GM18505 (cell line): ENCODE data around the gene COX7A2L.
A peak's percentile ranks its signal among the peaks of the same experiment; 100 is the strongest.
"Not testable (repeated sequence)": the region's sequence is repeated elsewhere in the genome, so short reads cannot be mapped to it uniquely, and the experiment has no call there.

Experiments
- ATAC-seq: cut with Tn5 transposase; IDR thresholded peaks from one replicate; pipeline ENCODE4 v1.9.1; 2021; ENCODE audit not compliant: unreplicated experiment
- POLR2A ChIP-seq: IDR thresholded peaks from 4 replicates; pipeline ENCODE4 v1.6.1; 2011; ENCODE audit warnings: borderline replicate concordance; ENCODE audit not compliant: insufficient read depth, insufficient read length; ENCODE audit errors: extremely low read depth

Gene COX7A2L

GRCh38 chr2:42360890-42361727, at the start of gene COX7A2L:
Gene COX7A2L, minus strand, starts transcription at chr2:42361217. Its CDS starts 56 bp downstream, at chr2:42361161.
- ATAC-seq = peak; percentile 91
- TF ChIP-seq POLR2A = peak; percentile 85

- TF ChIP-seq POLR2A = no peak
- ATAC-seq = no peak
These were observed 47.0 kb upstream of the COX7A2L start for GRCh38 chr2:42408009-42408408.

- no peak for TF ChIP-seq POLR2A
- ATAC-seq = no peak
These were observed 46.5 kb upstream of the COX7A2L start for GRCh38 chr2:42407476-42407875.

- ATAC-seq = no peak
These were observed 43.7 kb upstream of the COX7A2L start for GRCh38 chr2:42404676-42405075.

GRCh38 chr2:42401773-42402172, 40.8 kb upstream of the COX7A2L start:
- no peak for TF ChIP-seq POLR2A
- ATAC-seq = no peak

More at GRCh38 chr2:42404676-42405075, 43.7 kb upstream of the COX7A2L start:
- no peak for TF ChIP-seq POLR2A

- not testable (repeated sequence) for ATAC-seq
These were observed 37.0 kb upstream of the COX7A2L start for GRCh38 chr2:42398052-42398451.

- not testable (repeated sequence) for ATAC-seq
These were observed 32.3 kb upstream of the COX7A2L start for GRCh38 chr2:42393320-42393719.

GRCh38 chr2:42392191-42392590, 31.2 kb upstream of the COX7A2L start:
- no peak for ATAC-seq

GRCh38 chr2:42390401-42390969, 29.5 kb upstream of the COX7A2L start:
- no peak for TF ChIP-seq POLR2A
- ATAC-seq = no peak

More at GRCh38 chr2:42392191-42392590, 31.2 kb upstream of the COX7A2L start:
- TF ChIP-seq POLR2A = no peak

GRCh38 chr2:42386682-42387081, 25.7 kb upstream of the COX7A2L start:
- no peak for TF ChIP-seq POLR2A
- peak; percentile 58 for ATAC-seq

GRCh38 chr2:42385225-42385624, 24.2 kb upstream of the COX7A2L start:
- ATAC-seq = no peak
- TF ChIP-seq POLR2A = no peak

GRCh38 chr2:42383855-42384530, 23.0 kb upstream of the COX7A2L start:
- TF ChIP-seq POLR2A = no peak
- ATAC-seq = no peak

GRCh38 chr2:42382144-42382543, 21.1 kb upstream of the COX7A2L start:
- ATAC-seq = no peak

GRCh38 chr2:42380026-42380425, 19.0 kb upstream of the COX7A2L start:
- not testable (repeated sequence) for ATAC-seq

More at GRCh38 chr2:42382144-42382543, 21.1 kb upstream of the COX7A2L start:
- no peak for TF ChIP-seq POLR2A

GRCh38 chr2:42378415-42378814, 17.4 kb upstream of the COX7A2L start:
- no peak for ATAC-seq
- no peak for TF ChIP-seq POLR2A

- ATAC-seq = no peak
- no peak for TF ChIP-seq POLR2A
These were observed 15.7 kb upstream of the COX7A2L start for GRCh38 chr2:42376758-42377157.
